ENCODE results near the gene PLCG2.

PLCG2 gene

GRCh38 chr16:81817789-81818567 lies 38.9 kb downstream of the PLCG2 start:
- no peak for DNase-seq

DNA sequence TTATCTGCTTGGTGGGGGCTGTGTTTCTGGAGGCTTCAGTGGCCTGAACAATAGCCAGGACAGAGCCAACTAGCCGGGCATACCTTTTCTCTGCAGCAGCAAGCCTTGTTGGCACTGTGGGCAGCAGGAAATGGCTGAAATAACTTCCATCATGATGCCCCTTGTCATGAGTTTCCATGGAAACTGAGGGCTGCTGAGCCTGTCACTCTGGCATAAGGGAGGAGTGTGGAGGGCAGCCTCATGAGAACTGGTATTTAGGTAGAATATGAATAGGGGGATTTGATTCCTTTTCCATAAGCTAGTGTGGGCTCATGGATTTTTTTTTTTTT lies 39.4 kb downstream of the PLCG2 start:
- DNase-seq = no peak

DNA sequence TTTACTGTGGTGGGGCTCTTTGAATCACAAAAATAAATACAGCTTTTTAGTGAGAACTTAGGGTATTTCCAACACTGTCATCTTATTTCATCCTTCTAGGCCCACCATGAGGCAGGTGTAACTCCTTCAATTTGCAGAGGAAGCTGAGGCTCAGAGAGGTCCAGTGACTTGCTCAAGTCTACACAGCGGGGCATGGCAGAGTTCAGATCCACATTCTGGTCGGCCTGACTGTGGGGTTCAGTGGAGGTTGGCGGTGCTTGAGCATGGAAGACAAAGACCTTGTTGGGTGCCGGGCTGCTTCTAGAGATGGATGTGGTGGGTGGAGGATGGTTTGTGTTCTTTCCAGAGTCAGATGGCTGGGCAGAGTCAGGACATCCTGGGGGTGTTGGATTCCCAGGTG lies 39.8 kb downstream of the PLCG2 start:
- DNase-seq = no peak

- no peak for DNase-seq
Measured at GRCh38 chr16:81821436-81822128, 42.5 kb downstream of the PLCG2 start.

- no peak for DNase-seq
Measured at GRCh38 chr16:81823111-81823510, 44.0 kb downstream of the PLCG2 start.

DNA sequence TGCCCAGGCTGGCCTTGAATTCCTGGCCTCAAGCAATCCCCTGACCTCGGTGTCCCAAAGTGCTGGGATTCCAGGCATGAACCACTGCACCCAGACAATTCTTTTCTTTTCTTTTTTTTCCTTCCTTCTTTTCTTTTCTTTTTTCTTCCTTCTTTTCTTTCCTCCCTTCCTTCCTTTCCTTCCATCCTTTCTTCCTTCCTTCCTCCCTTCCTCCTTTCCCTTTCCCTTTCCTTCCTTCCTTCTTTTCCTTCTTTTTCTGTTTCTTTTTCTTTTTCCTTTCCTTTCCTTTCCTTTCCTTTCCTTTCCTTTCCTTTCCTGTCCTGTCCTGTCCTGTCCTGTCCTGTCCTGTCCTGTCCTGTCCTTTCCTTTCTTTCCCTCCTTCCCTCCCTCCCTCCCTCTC lies 44.6 kb downstream of the PLCG2 start:
- no peak for DNase-seq

- no peak for DNase-seq
Measured at GRCh38 chr16:81826523-81826922, 47.4 kb downstream of the PLCG2 start.

DNA sequence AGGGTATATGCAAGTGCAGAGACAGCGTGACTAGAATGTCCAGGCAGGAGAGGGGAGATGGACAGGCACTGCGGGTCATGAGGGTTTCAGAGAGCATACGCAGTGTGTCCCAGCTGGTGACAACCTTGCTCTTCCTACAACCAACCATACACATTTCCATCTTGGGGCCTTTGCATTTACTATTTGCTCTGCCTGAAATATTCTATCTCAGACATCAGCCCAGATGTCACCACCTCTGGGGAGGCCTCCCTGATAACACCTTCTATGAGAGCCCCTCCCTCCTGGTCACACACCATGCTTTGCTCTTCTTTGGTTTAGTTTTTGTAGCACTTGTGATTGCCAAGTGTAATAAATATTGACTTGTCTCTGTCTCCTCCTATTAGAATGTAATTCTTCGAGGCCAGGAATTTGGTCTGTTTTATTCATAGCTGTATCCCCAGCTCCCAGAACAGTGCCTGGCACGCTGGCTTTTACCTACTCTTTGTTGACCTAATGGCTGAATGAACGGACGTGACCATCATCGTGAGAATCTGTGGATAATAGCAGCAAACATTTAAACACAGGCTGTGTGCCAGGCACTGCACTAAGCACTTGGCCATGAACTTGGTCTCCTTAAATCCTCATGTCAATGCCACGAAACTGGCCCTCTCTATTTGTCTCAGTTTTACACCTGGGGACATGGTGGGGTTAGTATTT lies 51.9 kb downstream of the PLCG2 start:
- no peak for DNase-seq

DNA sequence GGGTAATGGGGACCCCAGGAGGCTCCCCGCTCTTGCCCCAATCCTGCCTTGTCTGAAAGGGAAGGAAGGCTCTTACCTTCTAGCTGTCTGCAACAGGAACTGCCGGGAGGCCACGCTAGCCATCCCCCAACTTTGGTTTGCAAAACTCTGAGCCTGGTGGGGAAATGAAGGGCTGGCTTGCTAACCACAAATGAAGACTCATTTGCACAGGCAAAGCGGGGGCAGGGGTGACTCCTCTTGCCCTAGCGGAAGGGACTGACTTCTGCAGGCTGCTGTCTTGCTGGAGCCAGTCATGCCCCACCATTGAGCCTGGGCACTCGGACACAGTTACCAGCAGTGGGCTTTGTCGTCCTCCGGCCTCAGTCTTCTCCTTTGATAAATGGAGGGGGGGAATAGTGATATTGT lies 52.6 kb downstream of the PLCG2 start:
- DNase-seq = no peak

DNA sequence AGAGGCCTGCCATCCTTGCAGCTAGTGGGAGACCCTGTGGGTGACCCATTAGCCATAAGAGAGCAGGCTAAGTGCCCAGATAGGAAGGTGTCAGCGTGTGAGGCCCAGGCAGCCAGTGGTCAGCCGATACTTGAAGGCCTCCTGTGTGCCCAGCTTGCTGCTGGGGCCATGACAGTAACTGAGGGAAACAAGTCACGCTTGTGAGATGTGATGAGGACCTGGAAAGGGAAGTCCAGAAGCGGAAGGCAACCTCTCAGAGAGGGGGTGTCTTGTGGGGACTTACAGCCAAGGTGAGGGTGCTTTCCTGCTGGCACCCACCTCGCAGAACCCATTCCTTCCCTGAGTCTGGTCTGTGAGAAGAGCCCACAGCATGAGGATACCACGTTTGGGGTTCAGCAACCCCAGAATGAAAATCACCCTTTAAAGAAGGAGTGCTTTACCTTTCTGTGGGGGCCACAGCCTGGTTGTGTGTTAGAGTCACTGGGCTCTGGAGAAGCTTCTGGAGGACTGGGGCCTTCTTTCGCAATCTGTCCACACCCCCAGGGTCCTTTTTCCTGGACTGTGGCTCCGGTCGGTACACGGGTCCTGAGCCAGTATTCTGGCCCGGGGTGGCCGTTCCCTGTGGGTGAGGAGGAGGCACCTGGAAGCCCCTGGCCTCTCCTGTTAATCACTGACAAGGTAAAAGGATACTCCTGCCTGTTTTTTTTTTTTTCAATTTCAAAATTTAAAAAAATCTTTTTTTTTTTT lies 53.9 kb downstream of the PLCG2 start:
- no peak for DNase-seq

DNA sequence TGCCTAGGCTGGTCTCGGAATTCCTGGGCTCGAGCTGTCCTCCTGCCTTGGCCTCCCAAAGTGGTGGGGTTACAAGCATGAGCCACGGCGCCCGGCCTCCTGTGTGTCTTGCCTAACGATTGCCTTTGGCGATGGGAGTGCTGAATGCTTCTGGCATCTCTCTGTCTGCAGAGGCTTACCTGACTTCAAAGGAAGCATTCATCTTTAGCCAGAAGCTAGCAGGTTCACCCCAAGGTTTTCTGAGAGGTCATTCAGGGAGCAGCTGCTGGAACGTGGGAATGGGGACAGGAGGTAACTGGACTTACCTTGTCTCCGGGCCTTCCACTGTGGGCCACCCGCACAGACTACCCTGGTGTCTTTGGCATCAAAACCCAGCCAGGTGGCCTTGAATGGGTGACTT lies 54.7 kb downstream of the PLCG2 start:
- DNase-seq = no peak

- DNase-seq = no peak
Measured at GRCh38 chr16:81834868-81835267, 55.8 kb downstream of the PLCG2 start.

DNA sequence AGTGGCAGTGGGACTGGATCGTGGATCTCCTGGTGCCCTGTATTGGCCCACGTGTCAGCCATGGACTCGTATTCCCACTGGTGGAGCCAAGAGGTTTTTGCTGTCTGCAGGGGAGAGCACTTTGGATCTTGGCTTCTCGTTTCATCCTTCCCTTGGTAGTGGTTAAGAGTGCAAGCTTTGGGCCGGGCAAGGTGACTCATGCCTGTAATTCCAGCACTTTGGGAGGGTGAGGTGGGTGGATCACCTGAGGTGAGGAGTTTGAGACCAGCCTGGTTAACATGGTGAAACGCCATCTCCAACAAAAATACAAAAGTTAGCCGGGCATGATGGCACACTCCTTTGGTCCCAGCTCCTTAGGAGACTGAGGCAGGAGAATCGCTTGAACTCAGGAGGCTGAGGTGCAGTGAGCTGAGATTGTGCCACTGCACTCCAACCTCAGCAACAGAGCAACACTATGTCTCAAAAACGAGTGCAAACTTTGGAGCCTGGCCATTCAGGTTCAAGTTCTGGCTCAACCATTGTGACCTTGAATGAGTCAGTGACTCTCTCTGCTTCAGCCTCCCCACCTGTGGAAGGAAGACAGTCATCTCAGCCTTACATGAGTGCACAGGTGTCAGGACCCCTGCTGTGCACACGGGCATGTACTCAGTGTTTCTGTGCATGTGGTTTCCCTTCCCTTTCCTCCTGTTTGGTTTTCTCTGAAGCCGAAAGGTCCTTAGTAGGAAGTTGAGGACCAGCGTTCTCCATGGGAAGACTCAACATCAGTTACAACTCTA lies 57.4 kb downstream of the PLCG2 start:
- no peak for DNase-seq

- DNase-seq = no peak
Measured at GRCh38 chr16:81837312-81837751, 58.2 kb downstream of the PLCG2 start.

GRCh38 chr16:81838794-81839193 lies 59.7 kb downstream of the PLCG2 start:
- no peak for DNase-seq

GRCh38 chr16:81841722-81842121 lies 62.6 kb downstream of the PLCG2 start:
- no peak for DNase-seq

DNA sequence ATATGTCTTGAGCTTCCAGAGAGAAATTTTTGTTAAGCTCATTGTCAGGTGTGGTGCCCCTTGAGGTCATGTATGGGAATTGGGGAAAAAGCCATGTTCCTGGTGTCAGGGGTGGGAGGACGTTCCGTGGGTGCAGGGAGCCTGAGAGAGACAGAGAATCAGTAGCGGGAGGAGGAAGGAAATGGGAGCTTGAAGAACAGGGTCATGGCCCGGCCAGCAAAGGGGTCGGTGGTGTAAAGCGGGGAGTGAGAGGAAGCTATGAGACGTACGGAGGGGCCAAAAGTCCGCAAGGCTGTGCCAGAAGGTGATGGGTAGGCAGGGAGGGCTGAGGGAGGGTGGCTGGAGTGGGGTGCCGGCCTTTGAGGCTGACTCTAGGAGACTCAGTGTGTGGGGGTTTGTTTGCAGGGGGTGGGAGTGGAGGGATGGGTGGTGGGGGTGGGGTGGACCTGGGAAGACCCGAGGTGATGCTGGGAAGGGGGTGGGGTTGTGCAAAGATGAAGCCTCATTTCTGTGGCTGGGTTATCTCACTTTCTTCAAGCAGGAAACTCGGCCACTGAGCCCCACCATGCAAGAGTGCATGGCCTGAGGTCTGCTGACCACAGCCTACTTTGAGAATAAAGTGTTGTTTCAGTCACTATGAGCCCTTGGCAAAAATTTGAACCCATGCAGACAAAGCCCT lies 63.6 kb downstream of the PLCG2 start:
- DNase-seq = no peak

DNA sequence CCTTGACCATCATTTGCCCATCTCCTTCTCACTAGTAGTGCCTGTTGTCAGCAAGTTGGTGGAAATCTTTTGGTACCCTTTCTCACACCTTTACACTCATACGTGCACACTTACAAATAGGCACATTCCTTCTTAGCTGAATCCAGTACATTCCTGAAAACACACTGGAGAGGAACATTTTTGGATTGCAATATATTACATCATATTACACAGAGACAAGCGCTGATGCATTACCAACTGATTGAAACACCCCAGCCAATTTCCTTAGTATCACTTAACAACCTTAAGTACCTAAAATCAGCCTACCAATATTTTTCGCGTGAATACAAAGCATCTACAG lies 64.1 kb downstream of the PLCG2 start:
- DNase-seq = no peak

GRCh38 chr16:81843683-81844082 lies 64.6 kb downstream of the PLCG2 start:
- no peak for DNase-seq

DNA sequence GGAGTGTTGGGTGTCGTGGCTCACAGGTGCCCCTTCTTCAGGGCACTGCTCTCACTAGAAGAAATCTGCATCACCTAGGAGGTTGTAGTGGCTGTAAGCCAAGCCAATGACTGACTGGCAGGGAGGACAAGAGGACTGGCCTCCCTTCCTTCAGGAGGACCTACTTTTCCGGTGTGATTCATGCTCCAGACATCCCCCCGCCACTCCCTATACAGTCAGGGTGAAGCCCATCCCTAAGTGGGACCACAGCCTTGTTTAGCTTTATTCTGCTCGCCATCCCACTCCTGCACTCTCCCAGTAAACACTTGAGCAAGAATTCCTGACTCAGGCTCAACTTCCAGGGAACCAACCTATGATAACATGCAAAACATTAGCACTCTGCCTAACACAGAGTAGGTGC lies 67.0 kb downstream of the PLCG2 start:
- no peak for DNase-seq

DNA sequence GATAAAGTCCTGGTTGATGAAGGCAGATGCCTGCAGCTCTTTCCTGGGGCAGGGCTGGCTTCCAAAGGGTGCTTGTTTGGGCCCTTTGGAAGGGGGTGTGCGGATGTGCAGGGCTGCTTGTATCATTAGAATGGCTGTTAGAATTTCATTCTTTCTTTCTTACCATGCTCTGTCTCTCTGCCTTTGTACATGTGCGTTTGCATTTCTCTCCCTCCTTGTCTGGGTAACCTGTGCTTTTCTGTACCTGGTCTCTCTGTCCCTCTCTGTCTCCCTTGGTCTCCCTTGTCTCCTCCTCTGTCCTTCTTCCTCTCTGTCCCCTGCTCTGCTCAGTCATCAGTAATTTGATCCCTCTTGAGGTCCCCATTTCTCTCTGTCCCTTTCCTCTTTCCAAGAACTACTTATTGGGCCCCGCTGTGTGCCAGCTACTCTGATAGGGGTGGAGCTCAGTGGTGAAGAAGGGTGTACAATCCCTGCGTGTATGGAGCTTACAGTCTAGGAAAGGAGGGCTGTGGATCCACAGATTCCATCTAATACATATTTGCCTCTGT lies 69.3 kb downstream of the PLCG2 start:
- no peak for DNase-seq

Data from 8988T (cell line).